Measurements from ENCODE around the gene GMDS. TPM values are rescaled to one million over a fixed set of nuclear protein-coding genes. Genes with fewer than 3 reads are reported as not detected.

The GMDS gene
- total RNA-seq, 1 donor from 2014 or later, result 30.1 TPM

- TF ChIP-seq CTCF (IDR thresholded peaks at IDR 0.05), result no peak
- Mint-ChIP-seq H3K9me3 (no peaks in the 10 kb centered on the region), H3K4me1 (peaks cover 16% of the 10 kb centered on the region), H3K27ac (no peak overlapping the region), H3K4me3 (no peak overlapping the region), H3K27me3 (peaks cover 50% of the 10 kb centered on the region), H3K36me3 (ENCODE audit: low read depth) (peaks cover 3% of the 10 kb centered on the region)
- POLR2A ChIA-PET, result interaction anchor here (1.2 to 1.9 kb wide), 2 partner anchors 10 to 123 kb away, joined by 4 to 12 read pairs; no protein-coding TSS in a partner anchor
- DNase-seq, result no peak
- intact Hi-C loops (cut with micrococcal nuclease), result loop anchor here (2.0 kb wide), 1 partner anchor 123 kb away; no protein-coding TSS in a partner anchor
- CTCF ChIA-PET, result interaction anchor here (0.7 to 1.9 kb wide), 8 partner anchors 9 to 1135 kb away, joined by 3 to 6 read pairs (median 4); partner anchors contain the start of gene MYLK4
- ATAC-seq (ENCODE audit: low read depth), result no peak
Measured at GRCh38 chr6:1615151-1615852, 630.1 kb downstream of the GMDS start.

- Mint-ChIP-seq H3K36me3 (ENCODE audit: low read depth) (peaks cover 3% of the 10 kb centered on the region), H3K27ac (no peak overlapping the region), H3K9me3 (no peaks in the 10 kb centered on the region), H3K4me1 (peaks cover 12% of the 10 kb centered on the region), H3K4me3 (no peak overlapping the region), H3K27me3 (peaks cover 50% of the 10 kb centered on the region)
- TF ChIP-seq CTCF (IDR thresholded peaks at IDR 0.05), result no peak
- CTCF ChIA-PET, result interaction anchor here (0.7 to 1.9 kb wide), 7 partner anchors 10 to 1136 kb away, joined by 3 to 6 read pairs (median 4); partner anchors contain the start of gene MYLK4
- DNase-seq, result peak; percentile 47
- POLR2A ChIA-PET, result interaction anchor here (0.5 to 1.9 kb wide), 4 partner anchors 11 to 295 kb away, joined by 3 to 12 read pairs (median 4); no protein-coding TSS in a partner anchor
- intact Hi-C loops (cut with micrococcal nuclease), result loop anchor here (1.0 to 2.0 kb wide), 2 partner anchors 8 to 124 kb away; no protein-coding TSS in a partner anchor
- ATAC-seq (ENCODE audit: low read depth), result peak; percentile 60
Measured at GRCh38 chr6:1614448-1615150, 630.8 kb downstream of the GMDS start.

GRCh38 chr6:1613688-1614447 is 631.5 kb downstream of the GMDS start:
- DNase-seq (no peak), ATAC-seq (ENCODE audit: low read depth) (no peak)
- Mint-ChIP-seq H3K36me3 (ENCODE audit: low read depth) (peaks cover 3% of the 10 kb centered on the region), H3K27ac (peak overlapping the region; percentile 53), H3K4me3 (no peak overlapping the region), H3K9me3 (no peaks in the 10 kb centered on the region), H3K4me1 (peaks cover 13% of the 10 kb centered on the region), H3K27me3 (peaks cover 52% of the 10 kb centered on the region)
- POLR2A ChIA-PET, result interaction anchor here (0.5 to 1.9 kb wide), 3 partner anchors 11 to 296 kb away, joined by 3 to 12 read pairs (median 3); no protein-coding TSS in a partner anchor
- TF ChIP-seq CTCF (IDR thresholded peaks at IDR 0.05), result no peak
- intact Hi-C loops (cut with micrococcal nuclease), result loop anchor here (1.0 to 2.0 kb wide), 3 partner anchors 8 to 231 kb away; no protein-coding TSS in a partner anchor
- CTCF ChIA-PET, result interaction anchor here (1.1 to 1.9 kb wide), 3 partner anchors 9 to 490 kb away, joined by 4 to 6 read pairs (median 4); no protein-coding TSS in a partner anchor

GRCh38 chr6:1613346-1613687 is 632.1 kb downstream of the GMDS start:
- Mint-ChIP-seq H3K4me3 (no peak overlapping the region), H3K36me3 (ENCODE audit: low read depth) (peaks cover 5% of the 10 kb centered on the region), H3K9me3 (no peaks in the 10 kb centered on the region), H3K27me3 (peaks cover 52% of the 10 kb centered on the region), H3K27ac (peak overlapping the region; percentile 53), H3K4me1 (peaks cover 17% of the 10 kb centered on the region)
- CTCF ChIA-PET, result no interaction called here
- intact Hi-C loops (cut with micrococcal nuclease), result loop anchor here (2.0 kb wide), 1 partner anchor 231 kb away; no protein-coding TSS in a partner anchor
- ATAC-seq (ENCODE audit: low read depth) (no peak), DNase-seq (no peak)
- POLR2A ChIA-PET, result no interaction called here
- no peak for TF ChIP-seq CTCF (IDR thresholded peaks at IDR 0.05)
